GM15510 (cell line): Measurements from ENCODE around the gene EPC2.

Experiments
- POLR2A ChIP-seq: IDR thresholded peaks from 3 replicates; pipeline ENCODE4 v1.6.1; 2011; ENCODE audit warnings: borderline replicate concordance; ENCODE audit not compliant: insufficient read length; ENCODE audit errors: extremely low read depth

Gene EPC2

GRCh38 chr2:148617219-148617618 lies 27.3 kb upstream of the EPC2 start:
- no peak for TF ChIP-seq POLR2A

DNA sequence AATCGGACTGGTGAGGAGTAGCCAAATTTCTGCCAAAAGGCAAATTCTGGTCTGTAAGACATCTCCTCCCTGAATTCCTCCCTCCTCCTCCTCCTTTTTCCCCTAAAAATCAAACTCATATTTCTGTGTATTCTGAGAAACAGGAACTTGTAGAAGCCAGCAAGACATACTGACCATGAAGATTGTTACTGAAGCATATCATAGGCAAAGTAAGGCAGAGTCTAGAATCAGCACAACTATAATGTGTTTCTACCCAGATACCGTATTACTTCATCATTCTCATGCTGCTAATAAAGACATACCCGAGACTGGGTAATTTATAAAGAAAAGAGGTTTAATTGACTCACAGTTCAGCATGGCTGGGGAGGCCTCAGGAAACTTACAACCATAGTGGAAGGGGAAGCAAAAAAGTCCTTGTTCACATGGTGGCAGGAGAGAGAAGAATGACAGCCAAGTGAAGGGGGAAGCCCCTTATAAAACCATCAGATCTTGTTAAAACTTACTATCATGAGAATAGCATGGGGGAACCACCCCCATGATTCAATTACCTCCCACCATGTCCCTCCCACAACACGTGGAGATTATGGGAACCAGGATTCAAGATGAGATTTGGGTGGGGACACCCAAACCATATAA lies 24.9 kb upstream of the EPC2 start:
- no peak for TF ChIP-seq POLR2A

DNA sequence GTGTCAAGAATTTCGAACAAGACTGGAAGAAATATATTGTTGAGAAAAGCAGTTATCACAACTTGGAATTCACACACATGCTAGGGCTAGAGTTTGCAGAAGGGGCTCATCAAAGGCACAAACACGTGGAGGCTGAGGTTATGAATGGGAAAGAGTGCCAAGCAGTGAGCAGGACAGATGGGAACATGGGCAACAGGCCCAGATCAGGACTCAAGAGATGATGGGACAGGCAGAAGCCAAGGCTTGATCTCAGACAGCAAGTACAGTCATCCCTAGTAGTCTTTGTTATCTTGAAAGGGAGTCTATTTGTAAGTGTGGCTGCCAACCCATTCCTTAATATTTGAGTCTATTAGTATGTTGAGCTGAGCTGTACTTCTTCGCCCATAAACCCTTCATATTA lies 22.2 kb upstream of the EPC2 start:
- no peak for TF ChIP-seq POLR2A

DNA sequence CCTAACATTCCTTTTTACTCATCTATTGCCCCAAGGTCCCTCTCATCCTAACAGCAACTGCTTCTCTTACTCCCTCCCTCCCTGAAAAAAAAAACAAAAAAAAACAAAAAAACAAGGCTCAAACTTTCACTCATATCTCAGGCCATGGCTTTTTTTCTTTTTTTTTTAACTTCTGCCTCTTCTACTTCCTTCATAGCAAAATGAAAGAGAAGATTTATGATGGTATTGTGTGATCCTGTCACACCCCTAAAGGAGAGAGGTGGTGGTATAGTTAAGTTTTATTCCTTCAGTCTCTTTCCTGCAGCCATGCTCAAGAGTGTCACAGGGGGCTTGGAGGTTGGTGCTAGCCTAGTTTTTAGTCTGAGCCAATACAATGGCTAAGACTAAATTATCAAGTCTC lies 21.5 kb upstream of the EPC2 start:
- no peak for TF ChIP-seq POLR2A

DNA sequence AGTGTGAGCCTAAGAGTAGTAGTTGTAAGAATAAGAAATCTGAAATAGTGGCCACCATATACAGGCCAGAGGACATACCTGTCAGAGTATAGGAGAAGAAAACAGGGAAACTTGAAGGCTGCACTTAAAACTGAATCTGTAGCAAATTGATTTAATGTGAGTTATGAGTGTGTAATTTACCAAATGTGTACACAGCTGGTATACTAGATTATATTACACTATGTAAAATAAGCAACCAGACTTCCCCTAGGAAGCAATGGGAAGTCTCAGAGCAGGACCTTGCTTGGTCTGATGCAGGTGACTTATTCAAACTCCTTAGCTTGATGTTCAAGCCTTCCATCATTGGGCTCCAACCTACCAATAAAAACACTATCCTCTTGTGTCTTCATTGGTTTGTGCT lies 17.3 kb upstream of the EPC2 start:
- no peak for TF ChIP-seq POLR2A

- no peak for TF ChIP-seq POLR2A
Measured at GRCh38 chr2:148634749-148635148, 9.8 kb upstream of the EPC2 start.

GRCh38 chr2:148638543-148638942 lies 6.0 kb upstream of the EPC2 start:
- no peak for TF ChIP-seq POLR2A

DNA sequence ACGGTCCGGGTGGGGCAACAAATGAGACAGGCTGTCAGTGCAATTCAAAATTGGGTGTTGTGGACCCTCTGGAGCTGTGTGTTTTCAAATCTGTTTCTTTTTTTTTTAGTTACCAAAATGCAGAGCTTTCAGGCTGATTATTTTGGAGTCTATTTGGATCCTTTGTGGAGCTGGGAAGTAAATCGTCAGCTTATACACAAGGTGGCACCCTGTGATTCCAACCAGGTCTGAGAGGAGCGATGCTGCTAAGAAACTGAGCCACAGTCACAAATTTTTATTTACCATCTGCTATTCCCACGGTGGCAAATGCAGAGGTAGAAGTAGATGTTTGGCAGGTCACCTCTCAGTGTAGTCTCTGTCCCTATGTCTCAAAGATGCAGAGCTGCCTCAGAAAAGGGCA lies 3.8 kb upstream of the EPC2 start:
- TF ChIP-seq POLR2A, result no peak

GRCh38 chr2:148642112-148642744 lies 2.3 kb upstream of the EPC2 start:
- no peak for TF ChIP-seq POLR2A

DNA sequence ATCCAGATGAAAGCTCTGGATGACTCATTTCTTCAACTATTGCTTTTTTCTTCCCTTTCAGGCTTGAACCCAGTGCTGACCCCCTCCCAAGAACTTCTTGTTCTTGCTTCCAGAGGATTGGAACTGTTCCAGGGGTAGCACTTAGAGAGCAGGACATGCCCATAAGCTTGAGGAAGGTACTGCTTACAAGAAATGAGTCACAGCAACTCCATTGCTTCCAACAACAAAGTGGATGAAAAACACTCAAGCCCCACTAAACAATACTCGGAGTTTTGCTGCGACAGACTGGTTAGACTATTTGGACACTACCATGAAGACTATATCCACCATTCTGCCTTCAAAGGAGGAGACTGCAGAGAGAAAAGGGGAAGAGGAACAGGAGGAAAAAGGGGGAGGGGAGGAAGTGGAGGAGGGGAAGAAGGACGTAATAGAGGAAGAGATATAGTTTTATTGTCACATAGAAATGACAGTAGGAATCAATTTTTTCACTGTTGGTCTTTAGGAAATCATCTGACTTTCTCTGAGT lies 1.6 kb upstream of the EPC2 start:
- no peak for TF ChIP-seq POLR2A

DNA sequence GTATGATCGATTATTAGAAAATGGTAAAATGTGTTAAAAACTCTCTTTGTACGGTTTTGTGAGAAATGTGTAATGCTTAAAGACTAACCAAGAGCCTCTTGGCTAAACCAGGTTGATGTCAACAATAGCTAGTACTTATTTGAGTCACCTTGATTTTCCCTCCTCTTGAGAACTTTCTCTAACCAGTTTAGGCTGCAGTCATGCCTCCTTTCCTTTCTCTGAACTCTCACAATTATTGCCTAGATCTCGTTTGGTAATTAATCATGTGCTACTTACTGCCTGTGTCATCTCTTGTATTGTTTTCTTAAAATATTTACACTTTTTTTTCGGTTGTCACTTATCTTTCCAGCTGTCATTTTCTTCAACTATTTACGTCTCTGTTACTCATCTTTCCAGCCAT lies 1.1 kb upstream of the EPC2 start:
- TF ChIP-seq POLR2A, result no peak

GRCh38 chr2:148644883-148645538 lies 460 bp downstream of the EPC2 start:
- TF ChIP-seq POLR2A, result peak; percentile 42

- TF ChIP-seq POLR2A, result no peak
Measured at GRCh38 chr2:148645539-148646230, 1.1 kb downstream of the EPC2 start.

DNA sequence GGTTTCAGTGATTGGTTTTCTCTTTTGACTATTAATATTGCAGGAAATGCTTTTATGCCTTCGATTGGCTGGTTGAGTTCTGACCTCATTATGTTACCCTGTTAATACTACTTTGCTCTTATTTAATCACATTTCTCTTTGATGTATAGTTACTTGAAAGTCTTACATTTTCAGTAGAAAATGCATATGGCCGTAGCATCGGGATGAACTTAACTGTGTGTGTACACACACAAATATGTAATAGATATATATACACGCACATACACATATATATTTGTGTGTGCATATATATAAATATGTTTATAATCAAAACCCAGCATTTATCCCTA lies 1.6 kb downstream of the EPC2 start:
- no peak for TF ChIP-seq POLR2A

GRCh38 chr2:148649936-148650335 lies 5.4 kb downstream of the EPC2 start:
- no peak for TF ChIP-seq POLR2A

- TF ChIP-seq POLR2A, result no peak
Measured at GRCh38 chr2:148650881-148651280, 6.3 kb downstream of the EPC2 start.

GRCh38 chr2:148651972-148652371 lies 7.4 kb downstream of the EPC2 start:
- TF ChIP-seq POLR2A, result no peak

GRCh38 chr2:148653437-148653836 lies 8.9 kb downstream of the EPC2 start:
- no peak for TF ChIP-seq POLR2A
